HUDEP-2 (cell line): Measurements from ENCODE around the gene TYMS.
A peak's percentile ranks its signal among the peaks of the same experiment; 100 is the strongest.

Experiments
- DNase-seq, 76 experiments: peaks; one replicate each; lab custom pipeline; 2025; ENCODE audit not compliant: unreplicated experiment in 76 of 76; lab: John Stamatoyannopoulos, UW

Gene TYMS

DNA sequence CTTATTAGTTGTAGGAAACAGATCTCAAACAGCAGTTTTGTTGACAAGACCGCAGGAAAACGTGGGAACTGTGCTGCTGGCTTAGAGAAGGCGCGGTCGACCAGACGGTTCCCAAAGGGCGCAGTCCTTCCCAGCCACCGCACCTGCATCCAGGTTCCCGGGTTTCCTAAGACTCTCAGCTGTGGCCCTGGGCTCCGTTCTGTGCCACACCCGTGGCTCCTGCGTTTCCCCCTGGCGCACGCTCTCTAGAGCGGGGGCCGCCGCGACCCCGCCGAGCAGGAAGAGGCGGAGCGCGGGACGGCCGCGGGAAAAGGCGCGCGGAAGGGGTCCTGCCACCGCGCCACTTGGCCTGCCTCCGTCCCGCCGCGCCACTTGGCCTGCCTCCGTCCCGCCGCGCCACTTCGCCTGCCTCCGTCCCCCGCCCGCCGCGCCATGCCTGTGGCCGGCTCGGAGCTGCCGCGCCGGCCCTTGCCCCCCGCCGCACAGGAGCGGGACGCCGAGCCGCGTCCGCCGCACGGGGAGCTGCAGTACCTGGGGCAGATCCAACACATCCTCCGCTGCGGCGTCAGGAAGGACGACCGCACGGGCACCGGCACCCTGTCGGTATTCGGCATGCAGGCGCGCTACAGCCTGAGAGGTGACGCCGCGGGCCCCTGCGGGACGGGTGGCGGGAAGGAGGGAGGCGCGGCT, at the start of gene TYMS:
TSS of gene TYMS (plus strand) at position 343 of the 690 bp plus-strand sequence. CDS start at position 433, 90 bp downstream.
- peak in 58 of 76 experiments; percentile 2 to 75 (median 28) for DNase-seq

DNA sequence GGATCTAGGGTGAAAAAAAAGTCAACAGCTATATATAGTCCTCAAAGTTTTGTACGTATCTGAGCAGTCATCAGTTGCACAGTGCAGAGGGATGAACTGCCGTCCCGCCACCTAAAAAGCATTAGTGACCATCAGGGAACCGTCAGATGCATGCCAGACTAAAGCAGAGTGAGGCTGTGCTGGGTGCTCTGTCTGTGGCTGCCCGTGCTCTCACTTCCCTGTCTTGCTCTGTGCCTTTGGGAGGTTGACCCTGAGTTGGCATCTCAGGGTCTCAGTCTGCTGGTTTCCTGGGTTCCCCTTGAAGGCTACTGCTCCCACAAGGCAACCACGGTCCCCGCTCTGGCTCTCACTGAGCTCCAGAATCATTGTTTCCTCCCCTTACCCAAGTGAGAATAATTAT, 49.5 kb upstream of the TYMS start:
- no peak for DNase-seq

DNA sequence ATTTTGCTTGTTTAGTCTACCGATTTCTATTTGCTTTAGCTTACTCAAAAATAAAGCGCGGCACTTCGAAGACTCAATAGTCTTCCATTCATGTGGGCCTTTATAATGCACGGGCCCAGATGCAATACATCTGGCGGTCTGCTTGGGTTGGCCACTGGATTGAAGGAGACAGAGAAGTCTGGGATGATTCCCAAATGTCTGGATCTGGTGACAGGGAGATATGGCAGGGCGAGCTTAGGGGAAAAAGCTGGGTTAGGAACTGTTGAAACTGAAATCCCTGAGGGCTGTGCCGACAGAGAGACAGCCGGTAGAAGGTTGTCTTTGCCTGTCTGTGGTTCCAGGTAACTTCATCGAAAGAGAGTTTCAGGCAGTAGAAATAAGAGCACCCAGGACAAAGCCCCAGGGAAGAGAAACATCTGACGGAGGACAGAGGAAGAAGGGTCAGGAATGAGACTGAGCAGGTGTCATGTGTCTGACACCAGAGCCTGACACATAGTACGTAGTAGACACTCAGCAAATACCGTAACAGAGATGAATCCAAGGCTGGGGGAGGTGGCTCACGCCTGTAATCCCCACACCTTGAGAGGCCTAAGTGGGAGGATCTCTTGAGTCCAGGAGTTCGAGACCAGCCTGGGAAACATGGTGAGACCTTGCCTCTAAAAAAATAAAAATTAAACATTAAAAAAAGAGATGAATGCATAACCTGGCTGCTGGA, 47.1 kb upstream of the TYMS start:
- DNase-seq = no peak

DNA sequence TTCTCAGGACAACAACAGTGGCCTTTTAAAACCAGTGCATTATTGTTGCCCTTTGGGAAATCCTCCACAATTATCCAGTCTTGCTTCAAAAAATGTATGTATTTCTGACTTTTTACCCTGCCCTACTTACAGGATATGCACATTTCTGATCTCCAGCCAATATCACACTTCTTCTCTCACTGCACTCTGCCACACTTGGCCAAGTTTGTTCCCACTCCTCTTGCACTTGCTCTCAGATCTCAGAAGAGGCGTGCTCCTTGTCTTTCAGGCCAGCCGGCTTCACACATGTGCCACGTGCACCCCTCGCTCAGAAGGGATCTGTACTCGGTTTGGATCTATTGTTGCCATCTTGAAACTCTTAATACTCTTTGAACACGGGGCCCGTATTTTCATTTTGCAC, 45.3 kb upstream of the TYMS start:
- DNase-seq = no peak

DNA sequence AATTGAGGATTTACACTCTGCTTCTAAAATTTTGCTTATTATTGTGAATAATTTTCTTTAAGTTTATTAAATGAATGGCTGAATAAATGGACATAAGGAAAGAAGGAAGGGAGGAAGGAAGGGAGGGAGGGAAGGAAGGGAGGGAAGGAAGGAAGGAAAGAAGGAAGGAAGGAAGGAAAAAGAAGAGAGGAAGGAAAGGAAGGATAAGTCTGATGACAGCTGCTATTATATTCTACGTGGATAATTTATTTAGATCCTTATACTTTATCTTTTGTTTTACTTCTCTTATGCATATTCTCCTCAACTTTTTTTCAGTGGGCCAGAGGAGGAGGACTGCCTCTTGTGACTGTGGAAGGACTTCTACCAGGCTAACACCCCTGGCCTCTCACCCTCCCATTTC, 43.3 kb upstream of the TYMS start:
- DNase-seq = no peak

DNA sequence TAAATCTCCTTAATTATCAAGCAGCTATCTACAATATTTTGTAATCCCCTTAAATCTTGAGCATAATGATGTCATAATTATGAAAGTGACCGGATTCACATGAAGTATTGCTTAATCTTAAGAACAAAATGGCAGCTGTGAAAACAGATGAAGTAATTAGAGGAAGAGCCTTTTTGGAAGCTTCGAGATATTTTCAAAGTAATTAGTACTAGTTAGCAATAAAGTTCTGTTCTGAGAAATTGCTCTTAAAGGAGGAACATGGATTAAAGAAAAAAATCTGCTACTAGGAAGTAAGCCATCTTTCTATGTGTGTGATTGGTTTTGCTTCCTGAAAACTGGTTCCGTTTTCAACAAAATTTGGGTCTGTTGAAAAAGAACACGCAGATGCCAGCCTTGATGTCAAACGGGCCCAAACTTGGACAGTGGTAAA, 42.3 kb upstream of the TYMS start:
- no peak for DNase-seq

- peak in 49 of 76 experiments; percentile 0 to 76 (median 27) for DNase-seq
These were observed 41.7 kb upstream of the TYMS start for GRCh38 chr18:615773-616172.

GRCh38 chr18:616380-616995, 41.0 kb upstream of the TYMS start:
- peak in 18 of 76 experiments; percentile 1 to 74 (median 22) for DNase-seq

DNA sequence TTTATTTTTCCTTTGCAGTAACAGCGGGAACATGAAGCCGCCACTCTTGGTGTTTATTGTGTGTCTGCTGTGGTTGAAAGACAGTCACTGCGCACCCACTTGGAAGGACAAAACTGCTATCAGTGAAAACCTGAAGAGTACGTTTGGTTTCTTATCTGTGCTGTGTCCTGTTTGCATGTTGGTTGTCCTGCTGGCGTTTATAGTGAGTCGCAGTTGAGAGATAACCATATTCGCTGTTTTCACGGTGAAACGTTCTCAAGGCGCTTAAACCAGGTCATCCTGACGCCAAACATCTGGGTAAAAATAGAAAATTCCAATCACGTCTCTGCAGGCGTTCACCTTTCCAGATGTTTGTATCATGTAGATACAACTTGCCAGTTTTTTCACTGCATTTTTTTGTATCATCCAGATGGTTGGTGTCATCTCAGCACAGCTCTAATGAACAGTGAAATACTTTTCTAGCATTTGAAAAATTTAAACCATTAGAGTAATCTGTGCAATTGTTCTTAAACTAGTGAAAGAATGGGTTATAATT, 39.4 kb upstream of the TYMS start:
- peak in 73 of 76 experiments; percentile 1 to 97 (median 62) for DNase-seq

- no peak for DNase-seq
These were observed 38.8 kb upstream of the TYMS start for GRCh38 chr18:618618-619017.

- DNase-seq = no peak
These were observed 36.0 kb upstream of the TYMS start for GRCh38 chr18:621291-622043.

DNA sequence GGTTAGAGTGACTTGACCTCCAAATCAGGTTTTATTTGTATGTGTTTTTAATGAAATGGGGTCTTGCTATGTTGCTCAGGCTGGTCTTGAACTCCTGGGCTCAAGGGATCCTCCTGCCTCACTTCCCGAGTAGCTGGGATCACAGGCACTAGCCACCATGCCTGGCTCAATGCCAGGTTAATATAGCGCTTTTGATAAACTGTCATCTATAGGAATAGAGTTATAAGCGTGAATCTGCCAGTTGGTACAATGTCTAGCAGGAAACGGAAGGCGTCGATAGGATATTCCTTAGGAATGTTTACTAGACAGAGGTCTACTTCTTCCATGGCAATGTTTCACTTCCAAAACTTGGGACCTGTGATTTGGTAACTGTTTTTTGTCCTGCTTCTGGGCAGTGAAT, 35.2 kb upstream of the TYMS start:
- DNase-seq = no peak

GRCh38 chr18:623761-624620, 33.5 kb upstream of the TYMS start:
- peak in 55 of 76 experiments; percentile 0 to 77 (median 31) for DNase-seq

- no peak for DNase-seq
These were observed 30.2 kb upstream of the TYMS start for GRCh38 chr18:627231-627630.

GRCh38 chr18:629269-630150, 27.9 kb upstream of the TYMS start:
- peak in 4 of 76 experiments; percentile 0 to 34 (median 10) for DNase-seq

GRCh38 chr18:631560-631959, 25.9 kb upstream of the TYMS start:
- DNase-seq = no peak

- DNase-seq = no peak
These were observed 22.9 kb upstream of the TYMS start for GRCh38 chr18:634551-635045.

- DNase-seq = no peak
These were observed 22.3 kb upstream of the TYMS start for GRCh38 chr18:635171-635570.

DNA sequence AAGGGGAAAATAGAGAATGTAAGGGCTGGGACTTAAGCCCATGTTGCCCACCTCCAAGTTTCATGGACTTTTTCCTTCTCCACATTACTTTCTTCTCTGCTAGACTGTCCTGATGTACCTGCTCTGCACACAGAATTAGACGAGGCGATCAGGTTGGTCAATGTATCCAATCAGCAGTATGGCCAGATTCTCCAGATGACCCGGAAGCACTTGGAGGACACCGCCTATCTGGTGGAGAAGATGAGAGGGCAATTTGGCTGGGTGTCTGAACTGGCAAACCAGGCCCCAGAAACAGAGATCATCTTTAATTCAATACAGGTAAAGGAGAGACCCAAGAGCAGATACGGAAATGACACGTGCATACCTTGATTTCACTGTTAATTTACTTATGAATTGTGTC, 16.2 kb upstream of the TYMS start:
- DNase-seq = no peak
